ENCODE data around the gene PGAP2. TPM values are rescaled to one million over a fixed set of nuclear protein-coding genes. Genes with fewer than 3 reads are reported as not detected.

Gene PGAP2
- total and polyA plus RNA-seq, 10 of the 15 experiments (the other 5 are each of a cell fraction or from before 2014, with no cell fraction given): 12.3 to 37.4 (median 31.9) TPM

GRCh38 chr11:3824714-3825472, 16.5 kb downstream of the PGAP2 start (continued):
- TF ChIP-seq, protein P1, sequence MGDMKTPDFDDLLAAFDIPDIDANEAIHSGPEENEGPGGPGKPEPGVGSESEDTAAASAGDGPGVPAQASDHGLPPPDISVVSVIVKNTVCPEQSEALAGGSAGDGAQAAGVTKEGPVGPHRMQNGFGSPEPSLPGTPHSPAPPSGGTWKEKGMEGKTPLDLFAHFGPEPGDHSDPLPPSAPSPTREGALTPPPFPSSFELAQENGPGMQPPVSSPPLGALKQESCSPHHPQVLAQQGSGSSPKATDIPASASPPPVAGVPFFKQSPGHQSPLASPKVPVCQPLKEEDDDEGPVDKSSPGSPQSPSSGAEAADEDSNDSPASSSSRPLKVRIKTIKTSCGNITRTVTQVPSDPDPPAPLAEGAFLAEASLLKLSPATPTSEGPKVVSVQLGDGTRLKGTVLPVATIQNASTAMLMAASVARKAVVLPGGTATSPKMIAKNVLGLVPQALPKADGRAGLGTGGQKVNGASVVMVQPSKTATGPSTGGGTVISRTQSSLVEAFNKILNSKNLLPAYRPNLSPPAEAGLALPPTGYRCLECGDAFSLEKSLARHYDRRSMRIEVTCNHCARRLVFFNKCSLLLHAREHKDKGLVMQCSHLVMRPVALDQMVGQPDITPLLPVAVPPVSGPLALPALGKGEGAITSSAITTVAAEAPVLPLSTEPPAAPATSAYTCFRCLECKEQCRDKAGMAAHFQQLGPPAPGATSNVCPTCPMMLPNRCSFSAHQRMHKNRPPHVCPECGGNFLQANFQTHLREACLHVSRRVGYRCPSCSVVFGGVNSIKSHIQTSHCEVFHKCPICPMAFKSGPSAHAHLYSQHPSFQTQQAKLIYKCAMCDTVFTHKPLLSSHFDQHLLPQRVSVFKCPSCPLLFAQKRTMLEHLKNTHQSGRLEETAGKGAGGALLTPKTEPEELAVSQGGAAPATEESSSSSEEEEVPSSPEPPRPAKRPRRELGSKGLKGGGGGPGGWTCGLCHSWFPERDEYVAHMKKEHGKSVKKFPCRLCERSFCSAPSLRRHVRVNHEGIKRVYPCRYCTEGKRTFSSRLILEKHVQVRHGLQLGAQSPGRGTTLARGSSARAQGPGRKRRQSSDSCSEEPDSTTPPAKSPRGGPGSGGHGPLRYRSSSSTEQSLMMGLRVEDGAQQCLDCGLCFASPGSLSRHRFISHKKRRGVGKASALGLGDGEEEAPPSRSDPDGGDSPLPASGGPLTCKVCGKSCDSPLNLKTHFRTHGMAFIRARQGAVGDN (IDR thresholded peaks at IDR 0.05): no peak
- no peak for TF ChIP-seq SIX5 (IDR thresholded peaks at IDR 0.05; ENCODE audit: low read depth, low read length, severe bottlenecking)
- TF ChIP-seq SMARCA5 (IDR thresholded peaks at IDR 0.05): peak; percentile 44; the same call in 1 of the 2 replicates
- no peak for TF ChIP-seq SMAD1 (IDR thresholded peaks at IDR 0.05; ENCODE audit: low read depth, partially characterized antibody)
- TF ChIP-seq POLR2A (IDR thresholded peaks at IDR 0.05; ENCODE audit: low read depth, low read length): peak; percentile 12; the same call in 1 of the 2 replicates
- TF ChIP-seq ZBED1 (IDR thresholded peaks at IDR 0.05; ENCODE audit: borderline replicate concordance): no peak
- TF ChIP-seq USF1 (IDR thresholded peaks at IDR 0.05; ENCODE audit: borderline replicate concordance, extremely low read length, insufficient read depth, low read depth, low read length): no peak
- TF ChIP-seq POLR2AphosphoS5 (IDR thresholded peaks at IDR 0.05; ENCODE audit: low read length): peak; percentile 15; the same call in 1 of the 2 replicates
- TF ChIP-seq GABPA (IDR thresholded peaks at IDR 0.05; ENCODE audit: low read depth): no peak

All from GM12878 (cell line).